ENCODE results near the gene GSDMA. TPM values are rescaled to one million over a fixed set of nuclear protein-coding genes. Genes with fewer than 3 reads are reported as not detected.

The GSDMA gene
- total RNA-seq, 4 donors from 2014 or later, result 26.7 to 156 (median 105) TPM

GRCh38 chr17:39923836-39924690 is 38.7 kb upstream of the GSDMA start:
- WGBS, result 68% methylated on average over 12 of the region's 17 CpGs
- Histone ChIP-seq H3K9me3 (no peaks in the 10 kb centered on the region), H3K27me3 (no peaks in the 10 kb centered on the region), H3K4me3 (no peak overlapping the region), H3K27ac (no peak overlapping the region), H3K4me1 (peaks cover 46% of the 10 kb centered on the region), H3K36me3 (peaks cover 42% of the 10 kb centered on the region)
- TF ChIP-seq EP300 (IDR thresholded peaks at IDR 0.05), result no peak
- TF ChIP-seq, protein P1, sequence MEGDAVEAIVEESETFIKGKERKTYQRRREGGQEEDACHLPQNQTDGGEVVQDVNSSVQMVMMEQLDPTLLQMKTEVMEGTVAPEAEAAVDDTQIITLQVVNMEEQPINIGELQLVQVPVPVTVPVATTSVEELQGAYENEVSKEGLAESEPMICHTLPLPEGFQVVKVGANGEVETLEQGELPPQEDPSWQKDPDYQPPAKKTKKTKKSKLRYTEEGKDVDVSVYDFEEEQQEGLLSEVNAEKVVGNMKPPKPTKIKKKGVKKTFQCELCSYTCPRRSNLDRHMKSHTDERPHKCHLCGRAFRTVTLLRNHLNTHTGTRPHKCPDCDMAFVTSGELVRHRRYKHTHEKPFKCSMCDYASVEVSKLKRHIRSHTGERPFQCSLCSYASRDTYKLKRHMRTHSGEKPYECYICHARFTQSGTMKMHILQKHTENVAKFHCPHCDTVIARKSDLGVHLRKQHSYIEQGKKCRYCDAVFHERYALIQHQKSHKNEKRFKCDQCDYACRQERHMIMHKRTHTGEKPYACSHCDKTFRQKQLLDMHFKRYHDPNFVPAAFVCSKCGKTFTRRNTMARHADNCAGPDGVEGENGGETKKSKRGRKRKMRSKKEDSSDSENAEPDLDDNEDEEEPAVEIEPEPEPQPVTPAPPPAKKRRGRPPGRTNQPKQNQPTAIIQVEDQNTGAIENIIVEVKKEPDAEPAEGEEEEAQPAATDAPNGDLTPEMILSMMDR (IDR thresholded peaks at IDR 0.05), result no peak
- TF ChIP-seq POLR2AphosphoS5 (IDR thresholded peaks at IDR 0.05), result no peak
- TF ChIP-seq POLR2A (IDR thresholded peaks at IDR 0.05), result no peak
- DNase-seq (ENCODE audit: low spot score in 2 of 2), result no peak

DNA sequence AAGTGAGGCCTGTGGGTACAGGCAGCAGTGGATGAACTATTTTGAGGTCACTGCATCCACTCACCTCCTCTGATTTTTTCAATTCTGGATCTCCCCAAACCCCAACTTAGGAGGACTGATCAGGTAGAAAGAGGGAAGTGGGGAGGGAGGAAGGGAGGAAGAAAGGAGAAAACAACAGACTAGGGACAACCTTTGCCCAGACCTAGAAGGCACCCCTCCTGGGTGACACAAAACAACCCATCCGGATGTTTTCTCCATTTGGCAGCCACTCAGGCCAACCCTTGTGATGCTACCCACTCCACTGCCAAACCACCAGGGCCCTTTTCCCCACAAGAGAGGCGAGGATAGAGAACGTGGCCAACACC is 38.1 kb upstream of the GSDMA start:
- no peak overlapping the region for H3K4me3 ChIP-seq
- TF ChIP-seq POLR2A (IDR thresholded peaks at IDR 0.05) (no peak), POLR2AphosphoS5 (IDR thresholded peaks at IDR 0.05) (no peak), EP300 (IDR thresholded peaks at IDR 0.05) (no peak)
- TF ChIP-seq, protein P1 (IDR thresholded peaks at IDR 0.05), result no peak

DNA sequence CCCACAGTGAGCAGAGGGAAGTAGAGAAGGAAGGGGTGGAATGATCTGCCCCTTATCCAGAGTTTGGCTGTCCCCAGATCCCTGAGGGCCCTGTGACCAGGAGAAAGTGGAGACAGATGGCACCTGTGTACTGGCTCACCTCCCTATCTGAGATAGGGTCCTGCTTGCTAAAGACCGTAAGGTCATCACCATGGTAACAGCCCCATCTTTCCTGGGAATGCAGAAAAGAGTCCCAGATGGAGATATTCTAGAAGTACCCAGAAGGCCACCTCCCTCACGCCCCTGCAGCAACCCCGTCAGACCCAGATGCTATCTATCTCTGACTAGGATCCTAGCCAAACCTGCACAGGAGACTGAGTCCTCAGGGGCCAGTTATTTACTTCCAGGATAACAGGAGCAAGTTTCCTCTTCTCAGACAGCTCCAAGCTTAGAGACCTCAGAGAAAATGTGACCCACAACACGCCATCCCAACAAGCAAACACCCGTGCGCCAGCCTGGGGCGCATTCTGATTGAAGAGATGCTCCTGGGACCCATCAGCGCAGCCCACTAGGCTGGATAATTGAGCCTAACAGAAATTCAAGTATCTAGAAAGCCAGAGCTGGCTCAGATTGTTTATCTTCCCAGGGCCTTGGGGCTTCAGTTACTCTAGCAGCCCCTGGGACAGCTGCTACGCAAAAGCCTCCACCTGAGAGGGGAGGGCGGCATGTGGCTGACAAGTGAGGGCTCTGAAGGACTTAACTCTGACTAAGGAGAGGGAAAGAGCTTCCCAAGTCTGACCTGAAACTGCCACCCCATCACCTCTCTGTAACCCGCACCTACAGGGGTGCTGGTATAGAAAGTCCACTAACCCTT is 37.3 kb upstream of the GSDMA start:
- Histone ChIP-seq H3K27me3 (no peaks in the 10 kb centered on the region), H3K27ac (no peak overlapping the region), H3K36me3 (peaks cover 36% of the 10 kb centered on the region), H3K9me3 (no peaks in the 10 kb centered on the region), H3K4me1 (peaks cover 54% of the 10 kb centered on the region), H3K4me3 (peak overlapping the region; percentile 95)
- TF ChIP-seq, protein P1 (IDR thresholded peaks at IDR 0.05), result no peak
- no peak for TF ChIP-seq EP300 (IDR thresholded peaks at IDR 0.05)
- no peak for TF ChIP-seq POLR2A (IDR thresholded peaks at IDR 0.05)
- TF ChIP-seq POLR2AphosphoS5 (IDR thresholded peaks at IDR 0.05), result no peak
- DNase-seq (ENCODE audit: low spot score in 2 of 2), result no peak
- 69% methylated on average over 11 of the region's 11 CpGs for whole genome bisulfite sequencing

More for the DNA sequence above, 38.1 kb upstream of the GSDMA start:
- peaks cover 52% of the 10 kb centered on the region for H3K4me1 ChIP-seq
- H3K27me3 ChIP-seq, result no peaks in the 10 kb centered on the region
- H3K36me3 ChIP-seq, result peaks cover 38% of the 10 kb centered on the region
- DNase-seq (ENCODE audit: low spot score in 2 of 2), result no peak
- no peak overlapping the region for H3K27ac ChIP-seq
- H3K9me3 ChIP-seq, result no peaks in the 10 kb centered on the region
- WGBS, result 66% methylated on average over 3 of the region's 3 CpGs

GRCh38 chr17:39926135-39926587 is 36.6 kb upstream of the GSDMA start:
- Histone ChIP-seq H3K27me3 (no peaks in the 10 kb centered on the region), H3K9me3 (no peaks in the 10 kb centered on the region), H3K27ac (no peak overlapping the region), H3K4me1 (peaks cover 54% of the 10 kb centered on the region), H3K4me3 (peak overlapping the region; percentile 95), H3K36me3 (peaks cover 29% of the 10 kb centered on the region)
- TF ChIP-seq POLR2AphosphoS5 (IDR thresholded peaks at IDR 0.05) (no peak), POLR2A (IDR thresholded peaks at IDR 0.05) (no peak), EP300 (IDR thresholded peaks at IDR 0.05) (no peak)
- TF ChIP-seq, protein P1 (IDR thresholded peaks at IDR 0.05), result no peak
- no peak for DNase-seq (ENCODE audit: low spot score in 2 of 2)
- whole genome bisulfite sequencing, result 39% methylated on average over 4 of the region's 4 CpGs

Measured in suprapubic skin (tissue), 4 donors.